Ovary (tissue), 9 donors: ENCODE data around the gene ITFG1. TPM values are rescaled to one million over a fixed set of nuclear protein-coding genes. Genes with fewer than 3 reads are reported as not detected.

Source experiments
- DNase-seq, 5 donors: peaks; one replicate each; pipeline ENCODE4 v3.0.0-alpha.2; 2019 to 2020
- H3K27ac ChIP-seq, 2 donors: fragments of 200-600 bp; one replicate each; pipeline versions ENCODE4 v1.5.1 to v1.8.0; 2019 to 2022
- H3K27me3 ChIP-seq: fragments of 200-600 bp; one replicate; pipeline ENCODE4 v1.8.0; 2022
- H3K36me3 ChIP-seq: fragments of 200-600 bp; sonication (generic); one replicate; pipeline ENCODE4 v1.5.1; 2019
- H3K4me1 ChIP-seq: one replicate; pipeline ENCODE4 v1.8.1; 2013; ENCODE audit warnings: mild to moderate bottlenecking, moderate library complexity; ENCODE audit not compliant: insufficient read depth
- H3K4me3 ChIP-seq: fragments of 200-600 bp; sonication (generic); one replicate; pipeline ENCODE4 v1.5.1; 2017
- H3K9me3 ChIP-seq, 2 donors: fragments of 200-600 bp in 1 of 2; sonication (generic) in 1 of 2; one replicate each; pipeline versions ENCODE4 v1.5.1 to v1.8.1; 2013 to 2019; ENCODE audit warnings: mild to moderate bottlenecking in 1 of 2, moderate library complexity in 1 of 2
- EP300 ChIP-seq: sonication (generic); formaldehyde crosslinking; IDR thresholded peaks from one replicate; pipeline ENCODE4 v1.6.1; 2017; ENCODE audit warnings: antibody characterized with exemption
- POLR2A ChIP-seq: fragments of 450-650 bp; IDR thresholded peaks from one replicate; pipeline ENCODE4 v1.6.1; 2017; ENCODE audit warnings: antibody characterized with exemption, mild to moderate bottlenecking, moderate library complexity
- WGBS, 3 donors: extraction: QIAGEN DNeasy Blood & Tissue Kit in 1 of 3; methylation state at CpG; one replicate each; pipeline versions ENCODE4 v1.1.5 to v1.1.7; 2013 to 2017; 5-methylcytosine and 5-hydroxymethylcytosine counted together
- intact Hi-C, 4 donors: fragments of 100-400 bp; cut with DNase I; formaldehyde crosslinking; loops; one replicate each; pipeline versions ENCODE4 v1.11.0 to v1.15.1; 2022 to 2023
- polyA plus RNA-seq, 2 donors: library from polyadenylated mRNA; stranded (reverse); fragments of 200-250 nt in 1 of 2; fragments of 350-450 nt in 1 of 2; fragmentation: Illumina TruSeq in 1 of 2; extraction: RNeasy Lipid Tissue Mini Kit (QIAGEN cat#74804) in 1 of 2; gene quantifications; one replicate each; pipeline ENCODE4 v1.2.3, GENCODE V29; 2013 to 2014
- total RNA-seq, 7 donors: library from RNA; depleted of rRNA in 2 of 7; stranded (reverse); fragments of >200 nt in 2 of 7; fragmentation: NEBNext Ultra II Directional in 3 of 7; extraction: Animal tissue kit (Norgen Biotek cat#: 25700) in 3 of 7; gene quantifications; one replicate each; pipeline versions ENCODE4 v1.1.0 to v1.2.4, GENCODE V29; 2016 to 2023
- TF ChIP-seq, protein P1 (sequence below), 3 donors: fragments of 450-650 bp in 2 of 3; fragments of 200-600 bp in 1 of 3; IDR thresholded peaks; one replicate each; pipeline versions ENCODE4 v1.5.1 to v1.8.0; 2016 to 2022; ENCODE audit warnings: antibody characterized with exemption in 3 of 3, mild to moderate bottlenecking in 1 of 3
- donor health status: DM: no; HTN: no; CAD: no; lungs with moderate emphysema.
- donor health status: DM: no; HTN: no; CAD: no.
- donor health status: Bipolar disorder and iron deficiency.
- donor health status: DM: yes; HTN: yes; CAD: no.
- donor health status: DM: no; HTN: no; CAD: no.
- donor health status: DM: yes; HTN: yes; CAD: no.

ITFG1 gene
- total and polyA plus RNA-seq, 9 donors, result 34.4 to 123 (median 40.2) TPM

GRCh38 chr16:47382362-47382761 lies 78.5 kb downstream of the ITFG1 start:
- H3K4me1 ChIP-seq, result peaks cover 4% of the 10 kb centered on the region
- H3K27ac ChIP-seq, result no peak overlapping the region
- 90 to 95% (median 94%) methylated on average over 5 of the region's 5 CpGs for WGBS, 3 donors

GRCh38 chr16:47377154-47377553 lies 83.7 kb downstream of the ITFG1 start:
- TF ChIP-seq EP300 (no peak), POLR2A (no peak)
- TF ChIP-seq, protein P1, sequence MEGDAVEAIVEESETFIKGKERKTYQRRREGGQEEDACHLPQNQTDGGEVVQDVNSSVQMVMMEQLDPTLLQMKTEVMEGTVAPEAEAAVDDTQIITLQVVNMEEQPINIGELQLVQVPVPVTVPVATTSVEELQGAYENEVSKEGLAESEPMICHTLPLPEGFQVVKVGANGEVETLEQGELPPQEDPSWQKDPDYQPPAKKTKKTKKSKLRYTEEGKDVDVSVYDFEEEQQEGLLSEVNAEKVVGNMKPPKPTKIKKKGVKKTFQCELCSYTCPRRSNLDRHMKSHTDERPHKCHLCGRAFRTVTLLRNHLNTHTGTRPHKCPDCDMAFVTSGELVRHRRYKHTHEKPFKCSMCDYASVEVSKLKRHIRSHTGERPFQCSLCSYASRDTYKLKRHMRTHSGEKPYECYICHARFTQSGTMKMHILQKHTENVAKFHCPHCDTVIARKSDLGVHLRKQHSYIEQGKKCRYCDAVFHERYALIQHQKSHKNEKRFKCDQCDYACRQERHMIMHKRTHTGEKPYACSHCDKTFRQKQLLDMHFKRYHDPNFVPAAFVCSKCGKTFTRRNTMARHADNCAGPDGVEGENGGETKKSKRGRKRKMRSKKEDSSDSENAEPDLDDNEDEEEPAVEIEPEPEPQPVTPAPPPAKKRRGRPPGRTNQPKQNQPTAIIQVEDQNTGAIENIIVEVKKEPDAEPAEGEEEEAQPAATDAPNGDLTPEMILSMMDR (IDR thresholded peaks at IDR 0.05), result no peak
- no peaks in the 10 kb centered on the region for H3K4me1 ChIP-seq
- no peaks in the 10 kb centered on the region for H3K9me3 ChIP-seq
- no peak overlapping the region for H3K27ac ChIP-seq
- no peak overlapping the region for H3K4me3 ChIP-seq
- DNase-seq, result no peak
- intact Hi-C loops, result no loop called here
- no peaks in the 10 kb centered on the region for H3K27me3 ChIP-seq
- WGBS, 3 donors, result 52 to 66% (median 60%) methylated on average over 3 of the region's 3 CpGs
- no peaks in the 10 kb centered on the region for H3K36me3 ChIP-seq

More at GRCh38 chr16:47382362-47382761, 78.5 kb downstream of the ITFG1 start:
- TF ChIP-seq, protein P1 (IDR thresholded peaks at IDR 0.05), result no peak
- no peak for TF ChIP-seq POLR2A
- no peak for TF ChIP-seq EP300
- no peaks in the 10 kb centered on the region for H3K36me3 ChIP-seq
- no peaks in the 10 kb centered on the region for H3K27me3 ChIP-seq
- no peak for DNase-seq
- no peak overlapping the region for H3K4me3 ChIP-seq
- no peaks in the 10 kb centered on the region for H3K9me3 ChIP-seq
- intact Hi-C loops, result no loop called here

GRCh38 chr16:47375423-47375822 lies 85.4 kb downstream of the ITFG1 start:
- WGBS, 3 donors, result 86 to 93% (median 91%) methylated on average over 1 of the region's 1 CpG
- Histone ChIP-seq H3K27me3 (no peaks in the 10 kb centered on the region), H3K4me1 (no peaks in the 10 kb centered on the region), H3K4me3 (no peak overlapping the region), H3K36me3 (no peaks in the 10 kb centered on the region), H3K27ac (no peak overlapping the region), H3K9me3 (no peaks in the 10 kb centered on the region)
- DNase-seq, result no peak
- intact Hi-C loops, result no loop called here
- no peak for TF ChIP-seq EP300

GRCh38 chr16:47374629-47375028 lies 86.2 kb downstream of the ITFG1 start:
- H3K36me3 ChIP-seq, result no peaks in the 10 kb centered on the region
- intact Hi-C loops, result no loop called here
- DNase-seq, result no peak
- H3K27me3 ChIP-seq, result no peaks in the 10 kb centered on the region
- 95 to 99% (median 98%) methylated on average over 3 of the region's 3 CpGs for WGBS, 3 donors
- TF ChIP-seq, protein P1 (IDR thresholded peaks at IDR 0.05), result no peak
- TF ChIP-seq EP300 (no peak), POLR2A (no peak)
- H3K4me1 ChIP-seq, result no peaks in the 10 kb centered on the region
- no peak overlapping the region for H3K27ac ChIP-seq
- H3K4me3 ChIP-seq, result no peak overlapping the region
- H3K9me3 ChIP-seq, result no peaks in the 10 kb centered on the region

GRCh38 chr16:47371271-47372014 lies 89.4 kb downstream of the ITFG1 start:
- no peaks in the 10 kb centered on the region for H3K4me1 ChIP-seq
- WGBS, 3 donors, result 86 to 94% (median 87%) methylated on average over 5 of the region's 5 CpGs
- no peaks in the 10 kb centered on the region for H3K36me3 ChIP-seq
- H3K9me3 ChIP-seq, result no peaks in the 10 kb centered on the region
- no peak overlapping the region for H3K4me3 ChIP-seq
- H3K27ac ChIP-seq, result no peak overlapping the region
- intact Hi-C loops, result no loop called here
- DNase-seq, result no peak
- TF ChIP-seq, protein P1 (IDR thresholded peaks at IDR 0.05), result no peak
- TF ChIP-seq POLR2A, result no peak
- no peak for TF ChIP-seq EP300
- no peaks in the 10 kb centered on the region for H3K27me3 ChIP-seq
